HG03442 (cell line): ENCODE data around the gene SETBP1.
A peak's percentile ranks its signal among the peaks of the same experiment; 100 is the strongest.

Source experiments
- ATAC-seq: cut with Tn5 transposase; IDR thresholded peaks from one replicate; pipeline ENCODE4 v1.9.1; 2021; ENCODE audit warnings: mild to moderate bottlenecking, moderate library complexity; ENCODE audit not compliant: unreplicated experiment

SETBP1 gene

DNA sequence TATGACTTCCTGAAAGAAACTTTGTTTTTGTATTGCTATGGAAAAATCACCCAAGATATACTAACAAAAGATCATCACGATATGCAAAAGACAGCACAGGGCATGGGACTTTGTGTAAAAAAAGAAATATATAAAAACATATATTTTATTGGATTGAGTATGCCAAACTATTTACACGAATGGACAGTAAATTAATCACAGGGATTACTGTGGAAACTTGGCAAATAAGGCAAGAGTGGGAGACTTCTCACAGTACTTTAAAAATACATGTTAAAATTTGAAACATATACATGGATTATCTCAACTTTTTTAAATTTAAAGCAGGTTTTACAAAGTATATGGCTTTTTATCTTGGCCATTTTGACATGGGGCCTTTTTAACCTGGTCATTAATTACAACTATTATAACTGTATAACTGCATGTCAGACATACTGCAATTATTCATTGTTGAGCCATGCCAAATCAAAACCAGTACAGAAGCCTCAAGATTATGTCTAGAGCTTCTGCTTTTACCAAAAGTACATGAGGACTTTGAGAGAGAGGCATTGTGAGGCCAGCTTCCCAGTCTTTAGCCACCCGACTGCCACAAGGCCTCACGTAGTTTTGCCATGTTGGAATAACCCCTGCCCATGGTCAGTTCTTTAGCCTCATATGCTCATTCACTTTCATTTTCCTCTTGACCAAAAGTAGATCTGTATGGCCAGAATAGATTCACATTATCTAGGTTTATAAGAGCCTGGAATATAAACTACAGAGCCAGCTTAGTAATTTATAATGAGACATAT, 419.8 kb downstream of the SETBP1 start:
- ATAC-seq: no peak

DNA sequence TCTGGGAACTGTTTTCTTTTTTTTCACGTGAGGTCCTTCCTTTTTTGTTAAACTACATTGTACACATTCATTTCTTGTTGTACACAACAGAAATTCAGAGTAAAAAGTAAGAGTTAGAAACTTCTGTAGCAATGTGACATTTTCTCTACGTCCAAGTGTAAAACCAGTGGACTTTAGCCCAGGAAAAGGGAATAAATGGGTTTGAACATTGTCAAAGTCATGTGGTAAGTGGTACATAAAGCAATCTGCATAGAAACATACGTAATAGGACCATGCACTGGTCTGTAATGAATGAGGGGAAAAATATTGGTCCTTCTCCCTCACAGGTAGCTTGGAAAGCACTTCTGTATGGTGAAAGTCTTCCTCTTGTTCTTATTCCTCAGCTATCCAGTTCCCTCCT, 421.4 kb downstream of the SETBP1 start:
- no peak for ATAC-seq

DNA sequence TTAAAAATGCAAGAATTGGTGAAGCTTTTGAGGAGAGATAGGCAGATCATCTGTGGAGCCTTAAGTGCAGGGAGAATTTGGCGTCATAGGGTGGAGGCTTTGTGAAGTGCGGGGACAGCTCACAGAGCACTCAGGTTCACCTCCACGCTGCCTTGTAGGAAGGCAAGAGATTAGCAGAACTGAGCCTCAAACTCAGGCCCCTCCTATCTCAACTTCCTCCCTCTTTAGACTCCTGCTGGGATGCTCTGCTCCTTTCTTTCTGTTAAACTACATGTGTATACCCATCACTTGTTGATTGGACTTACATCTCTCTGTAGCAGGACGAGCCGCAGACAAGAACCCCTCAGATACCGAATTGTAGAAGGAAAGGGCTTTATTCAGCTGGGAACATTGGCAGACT, 422.2 kb downstream of the SETBP1 start:
- ATAC-seq: no peak

DNA sequence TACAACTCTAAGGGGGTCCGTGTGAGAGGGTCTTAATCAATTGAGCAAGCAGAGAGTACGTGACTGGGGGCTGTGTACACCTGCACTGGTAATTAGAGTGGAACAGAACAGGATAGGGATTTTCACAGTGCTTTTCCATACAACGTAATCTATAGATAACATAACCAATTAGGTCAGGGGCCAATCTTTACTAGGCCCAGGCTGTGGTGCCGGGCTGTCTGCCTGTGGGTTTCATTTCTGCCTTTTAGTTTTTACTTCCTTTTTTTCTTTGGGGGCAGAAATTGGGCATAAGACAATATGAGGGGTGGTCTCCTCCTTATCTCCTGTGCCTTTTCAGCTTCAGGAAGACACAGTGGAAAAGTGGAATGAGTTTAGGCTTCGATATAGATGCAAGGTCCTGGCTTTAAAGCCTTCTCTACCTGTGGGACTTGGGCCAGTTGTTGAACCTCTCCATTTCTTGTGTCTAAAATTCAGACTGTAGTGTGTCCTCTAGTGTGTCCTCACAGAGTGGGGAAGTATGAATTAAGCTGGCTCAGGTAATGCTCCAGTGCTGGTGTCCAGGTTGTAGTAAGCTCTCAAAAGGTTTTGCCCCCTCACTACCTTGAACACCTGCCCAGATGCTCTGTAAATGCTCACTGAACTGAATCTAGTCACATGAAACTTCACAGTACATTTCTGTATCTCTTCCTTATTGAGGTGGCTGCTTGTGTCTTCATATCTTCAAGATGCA, 422.8 kb downstream of the SETBP1 start:
- peak; percentile 27 for ATAC-seq

- ATAC-seq: peak; percentile 16
Measured at GRCh38 chr18:45104049-45104395, 423.3 kb downstream of the SETBP1 start.

- ATAC-seq: peak; percentile 93
Measured at GRCh38 chr18:45106331-45106774, 425.7 kb downstream of the SETBP1 start.

DNA sequence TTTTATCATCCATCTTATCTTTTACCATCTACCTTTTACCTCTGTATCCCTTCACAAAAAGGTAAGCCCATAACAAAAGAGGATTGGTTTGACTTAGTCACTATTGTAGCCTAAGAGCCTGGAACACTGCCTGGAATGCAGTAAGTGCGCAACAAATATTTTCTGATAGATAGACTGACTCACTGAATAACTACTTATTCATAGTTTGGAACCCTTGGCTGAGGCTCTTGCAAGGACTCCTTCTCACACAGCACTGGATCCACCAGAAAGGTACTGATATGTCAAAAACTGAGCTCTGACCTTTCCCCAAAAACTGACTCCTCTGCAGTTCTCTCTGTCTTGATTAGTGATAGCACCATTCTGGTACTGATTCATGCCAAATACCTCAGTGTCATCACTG, 426.7 kb downstream of the SETBP1 start:
- ATAC-seq: no peak

DNA sequence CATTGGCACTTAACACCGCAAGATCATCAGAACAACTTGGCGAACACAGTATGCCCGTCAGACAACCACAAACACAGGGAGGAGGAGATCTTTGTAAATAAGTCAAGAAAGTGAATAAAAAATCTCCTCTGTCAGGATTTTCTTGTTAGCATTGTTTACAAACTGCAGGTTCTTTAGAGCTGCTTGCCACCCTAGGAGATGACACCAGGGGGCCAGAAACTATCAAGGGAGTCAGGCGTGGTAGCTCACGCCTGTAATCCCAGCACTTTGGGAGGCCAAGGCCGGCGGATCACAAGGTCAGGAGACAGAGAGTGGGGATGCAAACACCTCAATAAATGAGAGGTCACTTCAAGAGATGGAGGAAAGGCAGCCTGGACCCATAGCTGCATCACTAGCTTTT, 428.1 kb downstream of the SETBP1 start:
- ATAC-seq: no peak

- no peak for ATAC-seq
Measured at GRCh38 chr18:45109271-45109670, 428.6 kb downstream of the SETBP1 start.

DNA sequence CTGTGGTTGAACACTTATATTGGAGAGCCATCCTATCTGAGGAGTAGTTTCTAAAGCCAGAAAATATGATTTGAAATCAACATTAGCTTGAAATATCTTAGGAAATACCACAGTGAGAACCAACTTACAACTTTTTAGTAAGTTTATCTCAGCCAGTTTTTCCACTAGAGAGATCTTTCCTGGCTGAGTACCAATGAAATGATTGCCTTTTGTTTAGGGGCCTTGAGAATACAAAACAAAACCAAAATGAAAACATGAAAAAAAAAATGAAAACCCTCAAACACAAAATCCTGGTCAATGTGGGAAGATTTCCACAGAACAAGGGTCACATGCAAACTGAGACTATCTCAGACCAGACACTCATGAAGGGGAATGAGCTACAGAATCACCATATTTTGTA, 429.0 kb downstream of the SETBP1 start:
- no peak for ATAC-seq

GRCh38 chr18:45110577-45111501, 430.2 kb downstream of the SETBP1 start:
- no peak for ATAC-seq

DNA sequence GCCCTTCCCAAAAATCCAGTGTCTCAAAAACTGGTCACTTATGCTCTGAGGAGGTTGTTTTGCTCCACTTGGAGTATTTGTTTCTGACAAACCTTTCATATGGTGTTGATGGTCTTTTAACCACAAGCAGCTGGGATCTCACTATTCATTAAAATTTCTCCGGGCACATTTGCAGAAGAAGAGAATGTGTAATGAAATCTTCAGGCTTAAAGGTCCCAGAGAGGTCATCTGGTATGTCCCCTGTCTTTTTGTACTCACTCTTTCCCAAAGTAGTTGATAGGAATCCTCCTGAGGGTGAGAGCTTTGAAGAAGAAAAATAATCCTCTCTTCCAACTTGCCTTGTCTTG, 430.8 kb downstream of the SETBP1 start:
- no peak for ATAC-seq

- no peak for ATAC-seq
Measured at GRCh38 chr18:45112682-45113081, 432.0 kb downstream of the SETBP1 start.

- ATAC-seq: no peak
Measured at GRCh38 chr18:45116116-45116515, 435.4 kb downstream of the SETBP1 start.
